Dendritic cell treated with granulocyte-macrophage colony-stimulating factor and Interleukin-4, amounts not matched to agents 40 ng/mL and 50 ng/mL, for 4 days (primary cell): Measurements from ENCODE around the gene NT5DC1.

Experiments used
- H3K27ac Mint-ChIP-seq: one replicate; pipeline ENCODE4 v1.8.0; 2022; ENCODE audit warnings: mild to moderate bottlenecking, mixed read lengths
- H3K27me3 Mint-ChIP-seq: one replicate; pipeline ENCODE4 v1.8.0; 2022; ENCODE audit warnings: mild to moderate bottlenecking, mixed read lengths
- H3K36me3 Mint-ChIP-seq: one replicate; pipeline ENCODE4 v1.8.0; 2022; ENCODE audit warnings: low read depth, mixed read lengths
- H3K4me1 Mint-ChIP-seq: one replicate; pipeline ENCODE4 v1.8.0; 2022; ENCODE audit warnings: low read depth, mixed read lengths
- H3K4me3 Mint-ChIP-seq: one replicate; pipeline ENCODE4 v1.8.0; 2022; ENCODE audit warnings: mild to moderate bottlenecking, moderate library complexity, mixed read lengths
- H3K9me3 Mint-ChIP-seq: one replicate; pipeline ENCODE4 v1.8.0; 2022; ENCODE audit warnings: mixed read lengths
- intact Hi-C: fragments of 100-400 bp; cut with micrococcal nuclease; formaldehyde crosslinking; loops from one replicate; pipeline ENCODE4 v1.15.0; 2022

Gene NT5DC1

GRCh38 chr6:116100419-116101301 is at the start of gene NT5DC1:
NT5DC1 (plus strand) TSS chr6:116100853; CDS start chr6:116100931, 78 bp downstream.
- Mint-ChIP-seq H3K4me1 (peaks cover 43% of the 10 kb centered on the region), H3K27me3 (peaks cover 8% of the 10 kb centered on the region), H3K9me3 (peaks cover 10% of the 10 kb centered on the region), H3K36me3 (peaks cover 15% of the 10 kb centered on the region), H3K4me3 (peak within 1 kb of the TSS; percentile 93), H3K27ac (peak within 1 kb of the TSS; percentile 87)
- intact Hi-C loops: no loop called here

GRCh38 chr6:116051244-116051643 is 49.4 kb upstream of the NT5DC1 start:
- no peaks in the 10 kb centered on the region for H3K9me3 Mint-ChIP-seq

GRCh38 chr6:116055513-116055912 is 45.1 kb upstream of the NT5DC1 start:
- H3K27me3 Mint-ChIP-seq: peaks cover 3% of the 10 kb centered on the region
- no peaks in the 10 kb centered on the region for H3K36me3 Mint-ChIP-seq
- no peak overlapping the region for H3K27ac Mint-ChIP-seq
- intact Hi-C loops: no loop called here
- no peaks in the 10 kb centered on the region for H3K9me3 Mint-ChIP-seq
- no peak overlapping the region for H3K4me3 Mint-ChIP-seq
- H3K4me1 Mint-ChIP-seq: no peaks in the 10 kb centered on the region

More at GRCh38 chr6:116051244-116051643, 49.4 kb upstream of the NT5DC1 start:
- no peak overlapping the region for H3K4me3 Mint-ChIP-seq
- H3K4me1 Mint-ChIP-seq: no peaks in the 10 kb centered on the region
- peaks cover 3% of the 10 kb centered on the region for H3K27me3 Mint-ChIP-seq
- H3K36me3 Mint-ChIP-seq: no peaks in the 10 kb centered on the region
- H3K27ac Mint-ChIP-seq: no peak overlapping the region
- intact Hi-C loops: no loop called here

- H3K9me3 Mint-ChIP-seq: no peaks in the 10 kb centered on the region
- intact Hi-C loops: no loop called here
- H3K36me3 Mint-ChIP-seq: no peaks in the 10 kb centered on the region
- no peak overlapping the region for H3K27ac Mint-ChIP-seq
- peaks cover 5% of the 10 kb centered on the region for H3K27me3 Mint-ChIP-seq
- H3K4me3 Mint-ChIP-seq: no peak overlapping the region
- no peaks in the 10 kb centered on the region for H3K4me1 Mint-ChIP-seq
Measured at GRCh38 chr6:116057766-116058165, 42.9 kb upstream of the NT5DC1 start.

- Mint-ChIP-seq H3K4me3 (no peak overlapping the region), H3K36me3 (no peaks in the 10 kb centered on the region), H3K27ac (no peak overlapping the region), H3K27me3 (peaks cover 6% of the 10 kb centered on the region), H3K4me1 (no peaks in the 10 kb centered on the region), H3K9me3 (no peaks in the 10 kb centered on the region)
- intact Hi-C loops: no loop called here
Measured at GRCh38 chr6:116059713-116060571, 40.7 kb upstream of the NT5DC1 start.

DNA sequence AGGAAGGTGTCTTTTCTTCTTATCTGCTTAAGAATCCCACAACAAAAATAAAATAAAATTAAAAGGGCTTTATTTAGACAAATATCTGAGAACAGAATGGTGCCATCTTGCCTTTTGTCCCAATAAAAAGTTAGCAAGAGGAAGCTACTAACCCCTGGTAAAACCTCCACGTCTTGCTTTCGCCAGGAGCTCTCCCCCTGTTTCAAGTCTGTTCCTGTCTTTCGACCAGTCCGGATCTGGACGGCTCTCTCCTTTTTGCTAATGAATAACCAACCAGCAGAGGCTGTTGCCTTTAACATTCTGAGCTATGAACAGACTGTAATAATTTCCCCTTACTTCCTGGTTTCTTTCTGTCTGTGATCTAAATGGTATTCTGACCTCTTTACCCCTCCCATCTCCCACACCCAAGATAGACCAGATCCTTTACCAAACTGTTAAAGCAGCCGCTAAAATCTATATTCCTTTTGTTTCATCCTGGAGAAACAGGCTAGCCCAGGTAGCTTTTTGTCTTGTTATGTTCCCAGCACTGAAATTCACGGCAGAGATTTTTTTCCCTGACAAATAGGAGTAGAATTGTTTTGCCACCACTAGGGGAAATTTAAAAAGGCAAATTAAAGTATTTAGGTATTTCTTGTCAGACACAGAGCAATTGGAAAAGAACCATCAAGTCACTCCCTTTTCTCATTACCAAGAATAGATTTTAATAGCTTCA is 39.9 kb upstream of the NT5DC1 start, which contains the start of gene FRK:
FRK (minus strand) TSS at position 320 of the 712 bp plus-strand sequence. CDS start 580 bp downstream, outside the sequence.
- peaks cover 9% of the 10 kb centered on the region for H3K27me3 Mint-ChIP-seq
- H3K4me3 Mint-ChIP-seq: no peak within 1 kb of the TSS
- H3K36me3 Mint-ChIP-seq: no peaks in the 10 kb centered on the region
- no peaks in the 10 kb centered on the region for H3K9me3 Mint-ChIP-seq
- no peak within 1 kb of the TSS for H3K27ac Mint-ChIP-seq
- H3K4me1 Mint-ChIP-seq: no peaks in the 10 kb centered on the region
- intact Hi-C loops: no loop called here

DNA sequence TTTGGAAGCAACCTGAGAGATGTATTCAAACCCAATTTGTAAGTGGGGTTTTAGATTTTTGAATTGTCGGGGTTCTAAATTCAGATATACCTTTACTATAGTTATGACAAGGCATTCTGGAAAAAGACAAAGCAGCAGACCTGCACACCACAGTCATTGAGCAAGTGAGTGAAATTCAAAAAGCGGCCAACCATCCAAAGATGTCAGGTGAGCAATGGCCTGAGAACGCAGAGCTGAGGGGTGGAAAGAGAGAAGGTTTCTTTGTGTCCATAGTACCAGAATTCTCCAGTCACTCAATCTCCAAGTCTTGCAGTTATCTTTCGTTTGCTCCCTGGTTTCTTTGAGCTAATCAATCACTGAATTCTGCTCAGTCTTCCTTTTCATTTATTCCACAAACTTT is 38.2 kb upstream of the NT5DC1 start:
- no peaks in the 10 kb centered on the region for H3K36me3 Mint-ChIP-seq
- no peaks in the 10 kb centered on the region for H3K9me3 Mint-ChIP-seq
- H3K27ac Mint-ChIP-seq: no peak overlapping the region
- intact Hi-C loops: no loop called here
- H3K27me3 Mint-ChIP-seq: peaks cover 12% of the 10 kb centered on the region
- no peaks in the 10 kb centered on the region for H3K4me1 Mint-ChIP-seq
- no peak overlapping the region for H3K4me3 Mint-ChIP-seq

DNA sequence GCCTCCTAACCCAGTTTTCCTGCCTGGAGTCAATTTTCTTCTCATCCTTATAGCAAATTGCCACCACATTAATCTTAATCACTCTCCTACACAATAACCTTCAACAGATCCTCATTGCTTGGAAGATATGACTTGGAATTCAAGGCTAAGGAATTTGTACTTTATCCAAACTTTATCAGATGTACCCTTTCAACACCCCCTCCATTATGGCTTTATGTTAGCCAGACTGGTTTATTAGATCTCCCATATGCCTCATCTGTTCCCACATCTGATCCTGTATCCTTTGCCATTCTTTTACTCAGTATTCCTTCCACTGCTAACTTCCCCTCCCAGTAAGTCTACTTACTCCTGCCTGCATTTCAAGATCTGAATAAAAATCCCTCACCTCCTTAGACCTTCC is 36.0 kb upstream of the NT5DC1 start:
- Mint-ChIP-seq H3K27me3 (peaks cover 12% of the 10 kb centered on the region), H3K36me3 (no peaks in the 10 kb centered on the region)
- intact Hi-C loops: no loop called here

DNA sequence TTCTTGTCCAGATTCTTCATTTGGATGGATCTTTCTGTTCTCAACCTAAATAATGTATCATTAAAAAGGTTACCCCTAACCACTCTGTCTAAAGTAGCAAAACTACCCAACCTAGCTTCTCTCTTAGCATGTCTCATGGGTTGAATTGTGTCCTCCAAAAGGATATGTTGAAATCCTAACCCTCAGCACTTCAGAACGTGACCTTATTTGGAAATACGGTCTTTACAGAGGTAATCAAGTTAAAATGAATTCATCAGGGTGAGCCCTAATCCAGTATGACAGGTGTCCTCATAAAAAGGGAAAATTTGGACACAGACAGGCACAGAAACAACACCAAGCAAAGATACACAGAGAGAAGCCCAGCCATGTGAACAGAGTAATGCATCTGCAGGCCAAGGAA is 33.9 kb upstream of the NT5DC1 start:
- no peaks in the 10 kb centered on the region for H3K36me3 Mint-ChIP-seq
- peaks cover 7% of the 10 kb centered on the region for H3K27me3 Mint-ChIP-seq
- no peaks in the 10 kb centered on the region for H3K9me3 Mint-ChIP-seq
- intact Hi-C loops: no loop called here
- H3K4me3 Mint-ChIP-seq: no peak overlapping the region
- no peak overlapping the region for H3K27ac Mint-ChIP-seq
- no peaks in the 10 kb centered on the region for H3K4me1 Mint-ChIP-seq

More for the DNA sequence above, 36.0 kb upstream of the NT5DC1 start:
- no peak overlapping the region for H3K27ac Mint-ChIP-seq
- H3K4me3 Mint-ChIP-seq: no peak overlapping the region
- H3K4me1 Mint-ChIP-seq: no peaks in the 10 kb centered on the region
- H3K9me3 Mint-ChIP-seq: no peaks in the 10 kb centered on the region

DNA sequence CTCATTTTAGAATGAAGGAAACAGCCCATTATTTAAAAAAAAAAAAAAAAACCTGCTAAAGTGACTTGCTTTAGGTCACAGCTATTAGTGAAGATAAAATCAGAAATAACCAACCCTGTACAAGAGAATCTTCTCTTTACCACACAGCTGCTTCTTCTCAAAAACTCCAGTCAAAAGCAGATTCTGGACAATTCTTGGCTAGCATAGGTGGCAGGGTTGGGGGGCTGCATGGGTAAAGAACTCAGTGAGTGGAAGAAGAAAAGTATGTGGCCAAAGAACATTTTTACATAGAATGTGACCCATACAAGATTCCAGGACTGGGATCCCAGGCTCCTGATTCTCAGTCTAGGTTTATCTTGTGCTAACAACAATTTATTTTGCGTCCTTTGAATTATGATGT is 30.6 kb upstream of the NT5DC1 start:
- no peak overlapping the region for H3K27ac Mint-ChIP-seq

GRCh38 chr6:116070616-116071389 is 29.9 kb upstream of the NT5DC1 start:
- peaks cover 5% of the 10 kb centered on the region for H3K27me3 Mint-ChIP-seq
- no peaks in the 10 kb centered on the region for H3K4me1 Mint-ChIP-seq
- intact Hi-C loops: no loop called here
- no peaks in the 10 kb centered on the region for H3K36me3 Mint-ChIP-seq
- no peak overlapping the region for H3K27ac Mint-ChIP-seq
- no peaks in the 10 kb centered on the region for H3K9me3 Mint-ChIP-seq
- no peak overlapping the region for H3K4me3 Mint-ChIP-seq

More for the DNA sequence above, 30.6 kb upstream of the NT5DC1 start:
- H3K4me3 Mint-ChIP-seq: no peak overlapping the region
- H3K27me3 Mint-ChIP-seq: peaks cover 8% of the 10 kb centered on the region
- no peaks in the 10 kb centered on the region for H3K36me3 Mint-ChIP-seq
- H3K4me1 Mint-ChIP-seq: no peaks in the 10 kb centered on the region
- no peaks in the 10 kb centered on the region for H3K9me3 Mint-ChIP-seq
- intact Hi-C loops: no loop called here

- H3K4me3 Mint-ChIP-seq: no peak overlapping the region
- peaks cover 4% of the 10 kb centered on the region for H3K27me3 Mint-ChIP-seq
- no peaks in the 10 kb centered on the region for H3K4me1 Mint-ChIP-seq
- H3K27ac Mint-ChIP-seq: no peak overlapping the region
- no peaks in the 10 kb centered on the region for H3K36me3 Mint-ChIP-seq
- H3K9me3 Mint-ChIP-seq: no peaks in the 10 kb centered on the region
- intact Hi-C loops: no loop called here
Measured at GRCh38 chr6:116072368-116072767, 28.3 kb upstream of the NT5DC1 start.
